CD1c-positive myeloid dendritic cell (primary cell): ENCODE data around the gene VPS13D.

ENCODE experiments used
- DNase-seq: peaks from one replicate; pipeline ENCODE4 v3.0.0-alpha.2; 2016; ENCODE audit errors: extremely low spot score

VPS13D gene

GRCh38 chr1:12338823-12339222, 109.0 kb downstream of the VPS13D start:
- no peak for DNase-seq

GRCh38 chr1:12339396-12339795, 109.6 kb downstream of the VPS13D start:
- no peak for DNase-seq

- DNase-seq, result no peak
Measured at GRCh38 chr1:12339811-12340543, 110.1 kb downstream of the VPS13D start.

- no peak for DNase-seq
Measured at GRCh38 chr1:12340544-12340930, 110.7 kb downstream of the VPS13D start.

GRCh38 chr1:12341667-12342066, 111.8 kb downstream of the VPS13D start:
- no peak for DNase-seq

GRCh38 chr1:12342401-12343003, 112.7 kb downstream of the VPS13D start:
- DNase-seq, result no peak

- peak; percentile 40 for DNase-seq
Measured at GRCh38 chr1:12343823-12344487, 114.1 kb downstream of the VPS13D start.

GRCh38 chr1:12344596-12345349, 114.9 kb downstream of the VPS13D start:
- peak; percentile 79 for DNase-seq

GRCh38 chr1:12345350-12346217, 115.8 kb downstream of the VPS13D start:
- peak; percentile 8 for DNase-seq

- no peak for DNase-seq
Measured at GRCh38 chr1:12346483-12347151, 116.8 kb downstream of the VPS13D start.

- no peak for DNase-seq
Measured at GRCh38 chr1:12348113-12348512, 118.3 kb downstream of the VPS13D start.

- no peak for DNase-seq
Measured at GRCh38 chr1:12353981-12354380, 124.2 kb downstream of the VPS13D start.

GRCh38 chr1:12356004-12356890, 126.4 kb downstream of the VPS13D start:
- no peak for DNase-seq

GRCh38 chr1:12358499-12358898, 128.7 kb downstream of the VPS13D start:
- no peak for DNase-seq

- no peak for DNase-seq
Measured at GRCh38 chr1:12359359-12360133, 129.7 kb downstream of the VPS13D start.

GRCh38 chr1:12368646-12369045, 138.8 kb downstream of the VPS13D start:
- no peak for DNase-seq

GRCh38 chr1:12369258-12369657, 139.4 kb downstream of the VPS13D start:
- DNase-seq, result no peak

GRCh38 chr1:12370333-12370975, 140.6 kb downstream of the VPS13D start:
- no peak for DNase-seq
